Stimulated activated CD8-positive, alpha-beta memory T cell treated with anti-CD3 and anti-CD28 coated beads, Interleukin-2, amount 100 ng/mL, for 1 hour (primary cell): Measurements from ENCODE around the gene ACTN4.

Source experiments
- DNase-seq, 2 donors: peaks; one replicate each; pipeline ENCODE4 v3.0.0-alpha.2; 2020; ENCODE audit warnings: low read depth in 2 of 2

The ACTN4 gene

DNA sequence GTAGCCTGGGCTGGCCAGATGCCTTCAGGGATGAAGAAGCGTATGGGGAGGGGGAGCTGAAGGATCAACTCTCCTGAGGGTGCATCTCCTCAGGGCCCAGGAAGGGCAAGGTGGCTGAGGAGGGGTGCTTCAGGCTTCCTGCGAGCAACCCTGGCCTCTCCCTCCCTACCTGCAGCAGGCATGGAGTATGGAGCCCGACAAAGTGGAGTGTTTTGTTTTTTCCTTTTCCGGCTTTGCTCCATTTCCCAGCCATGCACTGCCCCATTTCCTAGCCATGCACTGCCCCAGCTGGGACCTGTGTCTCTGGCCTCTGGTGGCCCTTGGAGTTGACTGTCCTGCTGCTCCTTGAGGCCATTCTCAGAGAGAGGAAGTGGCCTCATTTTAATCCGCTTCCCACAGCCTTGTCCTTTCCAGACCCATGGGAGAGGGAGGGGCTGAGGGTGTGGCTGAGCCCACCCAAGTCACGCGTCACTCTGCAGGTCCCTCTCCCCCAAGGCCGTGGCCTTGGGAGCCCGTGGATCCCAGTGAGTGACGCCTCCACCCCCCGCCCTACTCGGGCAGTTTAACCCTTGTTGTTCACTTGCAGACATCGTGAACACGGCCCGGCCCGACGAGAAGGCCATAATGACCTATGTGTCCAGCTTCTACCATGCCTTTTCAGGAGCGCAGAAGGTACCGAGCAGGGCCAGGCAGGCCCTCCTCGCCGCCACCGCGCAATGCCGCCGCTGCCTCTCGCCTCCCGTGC is 62.4 kb downstream of the ACTN4 start:
- no peak for DNase-seq

DNA sequence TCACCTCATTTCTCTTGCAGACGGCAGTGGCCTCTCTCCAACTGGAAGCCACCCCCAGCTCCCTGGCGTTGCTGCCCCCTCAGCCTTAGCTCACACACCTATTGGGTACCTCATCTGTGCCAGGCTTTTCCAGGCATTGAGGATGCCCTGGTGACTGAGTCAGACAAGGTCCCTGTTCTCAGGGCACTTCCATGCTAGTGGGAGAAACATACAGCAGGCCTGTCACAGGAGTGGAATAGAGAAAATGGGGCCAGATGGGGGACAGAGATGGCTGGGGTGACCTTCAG is 62.9 kb downstream of the ACTN4 start:
- DNase-seq = no peak

- no peak for DNase-seq
Measured at GRCh38 chr19:38710928-38711725, 63.7 kb downstream of the ACTN4 start.

- no peak for DNase-seq
Measured at GRCh38 chr19:38711726-38712153, 64.3 kb downstream of the ACTN4 start.

- no peak for DNase-seq
Measured at GRCh38 chr19:38712161-38712748, 64.8 kb downstream of the ACTN4 start.

DNA sequence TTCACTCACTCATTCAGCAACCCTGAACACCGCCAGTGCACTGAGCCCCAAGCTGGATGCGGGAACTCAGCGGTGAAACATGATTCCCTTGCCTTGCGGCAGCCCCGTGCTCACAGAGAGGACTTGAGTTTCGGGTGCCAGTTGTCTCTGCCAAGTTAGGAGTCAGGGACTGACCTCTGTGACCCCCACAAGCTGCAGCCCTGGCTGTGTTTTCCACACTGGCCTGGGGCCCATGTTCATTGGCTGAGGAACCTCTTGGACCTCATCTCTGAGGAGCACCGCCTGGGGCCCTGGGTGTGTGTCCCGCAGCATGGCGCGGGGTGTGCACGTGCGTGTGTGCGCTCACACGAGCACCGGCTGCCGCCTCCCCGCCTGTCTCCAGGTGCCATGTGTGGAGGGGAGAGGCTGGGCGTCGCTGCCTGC is 65.8 kb downstream of the ACTN4 start:
- no peak for DNase-seq

DNA sequence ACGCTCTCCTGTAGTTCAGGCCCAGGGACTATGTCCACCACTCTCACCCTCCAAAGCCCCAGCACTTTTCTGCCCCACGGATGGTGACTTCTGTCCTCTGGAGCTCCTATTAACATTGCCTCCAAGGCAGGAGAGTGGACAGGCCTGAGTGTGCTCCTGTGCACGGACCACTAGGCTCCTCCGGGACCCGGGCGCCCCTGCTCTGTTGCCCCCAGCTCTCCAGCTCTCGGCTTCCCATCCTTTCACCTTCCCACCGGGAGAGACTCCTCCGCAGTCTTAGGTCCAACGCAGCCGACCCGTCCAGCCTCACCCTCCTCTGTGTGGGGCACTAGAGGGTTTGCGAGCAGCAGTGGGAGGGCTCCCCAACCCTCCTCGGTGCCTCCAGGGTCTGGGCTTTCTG is 66.4 kb downstream of the ACTN4 start:
- DNase-seq = no peak

DNA sequence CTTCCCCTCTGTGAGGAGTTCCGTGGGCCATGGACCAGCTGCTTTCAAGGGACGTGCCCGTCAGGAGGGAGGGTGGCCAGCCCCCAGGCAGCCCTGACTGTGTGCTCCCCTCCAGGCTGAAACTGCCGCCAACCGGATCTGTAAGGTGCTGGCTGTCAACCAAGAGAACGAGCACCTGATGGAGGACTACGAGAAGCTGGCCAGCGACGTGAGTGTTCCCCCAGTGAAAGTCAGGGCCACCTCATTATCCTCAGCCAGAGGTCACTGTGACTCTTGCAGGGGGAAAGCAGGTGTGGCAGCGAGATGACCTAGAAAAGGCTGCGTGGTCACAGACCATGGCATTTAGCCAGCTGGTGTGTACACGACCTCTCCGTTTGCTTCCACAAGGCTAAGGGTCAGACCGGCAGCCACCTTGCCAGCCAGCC is 66.9 kb downstream of the ACTN4 start:
- no peak for DNase-seq

- no peak for DNase-seq
Measured at GRCh38 chr19:38715555-38715954, 68.1 kb downstream of the ACTN4 start.

DNA sequence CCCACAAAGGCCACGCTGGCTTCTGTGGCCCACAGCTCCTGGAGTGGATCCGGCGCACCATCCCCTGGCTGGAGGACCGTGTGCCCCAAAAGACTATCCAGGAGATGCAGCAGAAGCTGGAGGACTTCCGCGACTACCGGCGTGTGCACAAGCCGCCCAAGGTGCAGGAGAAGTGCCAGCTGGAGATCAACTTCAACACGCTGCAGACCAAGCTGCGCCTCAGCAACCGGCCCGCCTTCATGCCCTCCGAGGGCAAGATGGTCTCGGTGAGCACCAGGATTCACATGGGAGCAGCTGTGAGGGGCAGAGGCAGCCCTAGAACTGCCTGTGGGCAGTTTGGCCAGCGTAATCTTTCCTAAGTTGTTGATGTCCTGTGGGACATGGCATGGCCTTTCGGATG is 69.6 kb downstream of the ACTN4 start:
- no peak for DNase-seq

GRCh38 chr19:38717855-38718254 is 70.4 kb downstream of the ACTN4 start:
- DNase-seq = no peak

DNA sequence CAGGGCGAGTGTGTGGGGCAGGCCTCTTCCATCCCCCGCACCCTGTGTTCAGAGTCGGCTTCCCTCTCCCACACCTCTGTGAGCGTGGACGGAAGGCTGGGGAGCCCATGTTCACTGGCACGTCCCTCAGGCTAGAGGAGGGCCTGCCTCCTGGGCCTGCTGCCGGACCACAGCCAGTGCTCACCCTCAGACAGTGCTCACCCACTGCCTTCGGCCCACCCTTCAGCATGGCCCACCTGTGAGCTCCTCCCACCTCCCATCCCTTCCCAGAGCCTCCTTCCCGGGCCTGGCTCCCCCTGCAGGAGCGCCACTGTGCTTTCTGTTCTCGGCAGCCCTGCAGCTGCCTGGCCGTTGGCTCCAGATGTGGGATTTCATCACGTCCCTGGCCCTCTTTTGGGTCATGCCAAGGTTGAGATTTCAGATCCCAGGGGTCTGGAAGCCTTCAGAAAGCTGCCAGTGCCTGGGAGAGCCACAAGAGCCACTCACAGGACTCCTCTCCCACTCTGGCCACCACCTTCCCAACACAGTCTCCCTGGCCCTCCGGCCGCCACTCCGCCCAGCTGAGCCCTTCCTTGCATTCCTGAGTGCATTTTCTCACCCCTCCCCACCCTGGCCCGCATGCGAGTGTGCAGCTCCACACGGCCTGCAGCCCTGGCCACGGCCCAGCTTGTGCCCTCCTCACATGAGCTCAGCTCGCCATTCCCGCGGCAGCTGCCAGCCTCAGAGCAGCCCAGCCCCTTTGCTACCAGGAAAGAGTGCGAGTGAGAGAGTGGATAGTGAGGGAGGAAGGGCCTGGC is 71.5 kb downstream of the ACTN4 start:
- DNase-seq = no peak

GRCh38 chr19:38719761-38720558 is 72.5 kb downstream of the ACTN4 start:
- DNase-seq = no peak

GRCh38 chr19:38720559-38721236 is 73.2 kb downstream of the ACTN4 start:
- no peak for DNase-seq

GRCh38 chr19:38721496-38721895 is 74.0 kb downstream of the ACTN4 start:
- DNase-seq = no peak

DNA sequence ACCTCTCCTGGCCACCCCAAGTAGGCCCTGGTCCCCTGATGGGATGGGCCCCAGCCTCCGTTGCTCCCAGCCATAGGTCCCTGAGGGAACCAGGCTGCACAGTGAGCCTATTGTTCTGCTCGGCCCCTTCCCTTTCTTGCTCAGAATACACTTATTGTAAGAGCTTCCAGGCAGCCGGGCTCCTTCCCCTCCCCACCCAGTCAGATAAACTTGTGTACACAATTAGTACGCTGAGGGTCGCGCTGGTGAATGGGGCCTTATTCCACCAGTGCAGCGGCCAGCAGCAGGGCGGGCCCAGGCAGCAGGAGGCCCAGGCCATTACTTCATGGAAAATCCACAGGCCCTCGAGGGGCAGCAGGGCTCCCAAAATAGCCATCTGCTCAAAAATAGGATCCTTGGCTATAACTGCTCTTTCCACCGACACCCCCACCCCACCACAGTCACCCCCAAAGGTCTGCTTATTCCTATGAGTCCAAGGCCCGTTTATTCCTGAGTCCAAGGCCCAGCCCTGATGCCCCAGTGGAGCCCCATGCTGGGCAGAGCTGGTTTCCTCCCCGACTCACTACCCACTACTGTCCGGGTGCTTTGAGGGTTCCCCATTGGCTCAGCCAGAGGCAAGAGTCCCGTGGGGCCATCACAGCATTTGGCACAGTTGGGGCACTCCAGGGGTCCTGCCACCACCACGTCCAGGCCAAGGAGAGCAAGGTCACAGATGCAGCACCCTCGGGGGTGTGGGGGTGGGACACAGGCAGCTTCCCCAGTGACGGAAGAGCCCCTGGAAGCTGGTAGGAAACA is 74.7 kb downstream of the ACTN4 start:
- no peak for DNase-seq

DNA sequence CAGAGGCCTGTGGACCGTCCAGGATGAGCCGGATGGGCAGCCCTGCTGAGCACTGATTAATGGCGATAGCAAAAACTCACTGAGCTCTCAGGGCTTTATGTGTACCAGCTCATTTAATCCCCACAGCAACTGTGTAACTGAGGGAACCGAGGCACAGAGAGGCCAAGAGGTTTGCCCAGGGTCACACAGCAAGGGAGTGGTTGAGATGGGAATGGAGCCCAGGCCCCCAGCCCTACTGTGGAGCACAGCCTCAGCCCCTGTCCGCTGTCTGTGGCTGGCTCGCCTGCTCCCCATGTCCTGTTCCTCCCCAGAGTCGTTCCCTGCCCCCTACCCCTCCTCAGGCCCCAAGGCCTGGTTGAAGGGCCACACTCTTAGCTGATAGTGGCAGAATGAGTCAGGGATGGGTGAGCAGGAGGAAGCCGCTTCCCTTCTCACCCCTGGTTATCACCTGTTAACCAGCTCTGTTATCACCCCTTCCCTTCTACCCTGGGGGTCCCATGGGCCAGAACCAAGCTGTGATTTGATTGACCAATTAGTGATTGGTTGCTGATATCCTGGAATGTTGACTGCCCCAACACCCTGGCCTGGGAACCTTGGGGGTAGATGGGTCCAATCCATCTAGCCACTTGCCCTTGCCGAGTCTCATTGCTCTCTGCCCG is 75.6 kb downstream of the ACTN4 start:
- DNase-seq = no peak

DNA sequence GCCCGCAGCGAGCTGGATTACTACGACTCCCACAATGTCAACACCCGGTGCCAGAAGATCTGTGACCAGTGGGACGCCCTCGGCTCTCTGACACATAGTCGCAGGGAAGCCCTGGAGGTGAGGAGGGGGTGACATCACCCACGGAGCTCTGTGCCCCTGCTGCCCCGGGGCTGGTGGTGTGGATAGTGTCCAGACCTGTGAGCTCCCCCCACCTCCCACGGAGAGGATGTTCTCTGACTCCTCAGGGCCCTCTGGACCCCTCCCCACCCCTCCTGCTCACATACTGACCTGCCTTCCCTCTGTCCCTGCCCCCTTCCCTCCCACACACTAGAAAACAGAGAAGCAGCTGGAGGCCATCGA is 76.1 kb downstream of the ACTN4 start:
- no peak for DNase-seq
